ENCODE data around the gene TWF1. TPM values are rescaled to one million over a fixed set of nuclear protein-coding genes. Genes with fewer than 3 reads are reported as not detected.

The TWF1 gene
- total RNA-seq, 1 experiment from 2014 or later, result 28.4 TPM

DNA sequence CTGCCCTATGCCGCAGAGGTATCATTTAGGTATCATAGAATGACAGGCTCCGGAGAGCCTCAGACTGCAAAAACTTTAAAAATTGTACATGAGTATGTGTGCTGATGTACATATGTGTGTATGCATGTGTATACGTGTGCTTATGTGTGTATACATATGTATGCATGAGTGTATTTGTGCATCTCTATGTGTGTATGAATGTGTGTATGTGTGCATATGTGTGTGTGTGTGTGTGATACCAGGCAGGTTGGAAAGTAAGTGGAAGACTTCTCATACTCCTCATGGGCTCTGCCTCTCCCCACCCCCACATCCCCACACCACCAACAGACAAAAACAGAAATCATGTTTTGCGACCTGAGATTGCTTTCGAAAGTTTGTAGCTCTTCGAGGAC is 29.1 kb upstream of the TWF1 start (continued):
- TF ChIP-seq, protein P1, sequence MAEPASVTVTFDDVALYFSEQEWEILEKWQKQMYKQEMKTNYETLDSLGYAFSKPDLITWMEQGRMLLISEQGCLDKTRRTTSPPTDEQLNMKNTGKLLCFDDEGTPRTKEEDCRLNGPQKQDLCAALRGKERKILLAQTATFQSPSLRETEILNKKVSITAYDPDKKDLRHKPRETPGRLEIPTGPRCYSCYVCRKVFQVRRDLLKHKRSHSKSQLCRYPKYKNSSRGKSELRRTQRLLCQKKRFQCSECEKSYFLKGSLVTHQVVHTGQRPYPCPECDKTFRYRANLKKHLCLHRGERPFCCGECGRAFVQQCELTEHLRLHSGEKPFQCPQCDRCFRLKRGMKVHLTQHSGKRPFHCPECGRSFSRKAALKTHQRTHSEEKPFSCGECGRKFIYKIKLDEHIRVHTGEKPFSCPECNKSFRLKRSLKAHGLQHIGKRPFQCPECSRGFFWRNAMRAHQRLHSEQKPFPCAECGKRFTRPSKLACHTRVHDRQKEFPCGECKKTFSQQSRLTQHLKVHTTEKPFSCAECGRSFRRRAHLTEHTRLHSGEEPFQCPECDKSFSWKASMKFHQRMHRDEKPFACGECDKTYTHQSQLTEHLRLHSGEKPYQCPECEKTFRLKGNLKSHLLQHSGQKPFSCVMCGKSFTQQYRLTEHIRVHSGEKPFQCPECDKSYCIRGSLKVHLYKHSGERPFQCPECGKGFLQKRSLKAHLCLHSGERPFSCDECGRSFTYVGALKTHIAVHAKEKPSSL (CRISPR knock-in tag; conservative IDR thresholded peaks at IDR 0.05), result no peak

DNA sequence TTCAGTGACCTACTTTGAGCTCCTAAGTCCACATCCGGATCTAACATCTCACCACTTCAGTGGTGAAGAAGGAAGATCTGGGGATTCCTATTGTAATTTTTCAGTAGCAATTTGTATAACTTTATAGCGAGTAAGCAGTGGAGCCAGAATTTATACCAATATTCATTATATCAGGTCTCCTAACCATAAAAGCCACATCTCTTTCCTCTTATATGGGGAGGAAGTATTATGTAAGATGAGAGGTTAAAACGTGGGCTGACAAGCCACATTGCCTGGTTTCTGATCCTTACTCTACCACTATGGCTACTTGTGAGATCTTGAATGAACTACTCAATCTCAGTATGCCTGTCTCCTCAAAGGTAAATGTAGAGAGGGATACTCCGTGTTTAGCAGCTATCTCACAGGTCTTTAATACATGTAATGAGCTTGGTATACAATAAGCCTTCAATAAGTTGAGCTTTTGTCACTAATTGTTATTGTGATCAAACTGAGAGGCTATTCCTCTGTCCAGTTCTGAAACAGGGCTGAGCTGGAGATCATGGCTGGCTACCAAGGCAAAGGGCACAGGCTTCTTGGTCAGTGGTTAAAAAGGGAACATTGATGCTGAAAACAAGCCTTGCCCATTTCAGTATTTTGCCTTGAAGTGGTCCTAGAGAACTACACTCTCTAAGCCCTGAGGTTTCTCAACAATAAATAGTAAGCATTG is 26.5 kb upstream of the TWF1 start:
- ATAC-seq (no peak), DNase-seq (ENCODE audit: low spot score) (no peak)
- no peak overlapping the region for H3K27ac Mint-ChIP-seq
- H3K9me3 Mint-ChIP-seq, result no peaks in the 10 kb centered on the region
- peaks cover 34% of the 10 kb centered on the region for H3K27me3 Mint-ChIP-seq (ENCODE audit: low read depth)
- TF ChIP-seq ELF4 (CRISPR knock-in tag; IDR thresholded peaks at IDR 0.05; ENCODE audit: low read depth), result no peak
- no peak for TF ChIP-seq NR3C1 (CRISPR knock-in tag; conservative IDR thresholded peaks at IDR 0.05; ENCODE audit: low read depth)
- no peak for TF ChIP-seq ESRRA (CRISPR knock-in tag; IDR thresholded peaks at IDR 0.05; ENCODE audit: borderline replicate concordance)
- no peak for TF ChIP-seq JAZF1 (CRISPR knock-in tag; IDR thresholded peaks at IDR 0.05)
- no peak for TF ChIP-seq RELA (CRISPR knock-in tag; IDR thresholded peaks at IDR 0.05; ENCODE audit: borderline replicate concordance)
- TF ChIP-seq TP53 (CRISPR knock-in tag; IDR thresholded peaks at IDR 0.05), result no peak
- TF ChIP-seq ZNF416 (CRISPR knock-in tag; IDR thresholded peaks at IDR 0.05), result no peak
- no peak for TF ChIP-seq CBFB (CRISPR knock-in tag; IDR thresholded peaks at IDR 0.05; ENCODE audit: low read depth)
- TF ChIP-seq, protein P2, sequence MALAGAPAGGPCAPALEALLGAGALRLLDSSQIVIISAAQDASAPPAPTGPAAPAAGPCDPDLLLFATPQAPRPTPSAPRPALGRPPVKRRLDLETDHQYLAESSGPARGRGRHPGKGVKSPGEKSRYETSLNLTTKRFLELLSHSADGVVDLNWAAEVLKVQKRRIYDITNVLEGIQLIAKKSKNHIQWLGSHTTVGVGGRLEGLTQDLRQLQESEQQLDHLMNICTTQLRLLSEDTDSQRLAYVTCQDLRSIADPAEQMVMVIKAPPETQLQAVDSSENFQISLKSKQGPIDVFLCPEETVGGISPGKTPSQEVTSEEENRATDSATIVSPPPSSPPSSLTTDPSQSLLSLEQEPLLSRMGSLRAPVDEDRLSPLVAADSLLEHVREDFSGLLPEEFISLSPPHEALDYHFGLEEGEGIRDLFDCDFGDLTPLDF (CRISPR knock-in tag; IDR thresholded peaks at IDR 0.05), result no peak
- TF ChIP-seq, protein P3, sequence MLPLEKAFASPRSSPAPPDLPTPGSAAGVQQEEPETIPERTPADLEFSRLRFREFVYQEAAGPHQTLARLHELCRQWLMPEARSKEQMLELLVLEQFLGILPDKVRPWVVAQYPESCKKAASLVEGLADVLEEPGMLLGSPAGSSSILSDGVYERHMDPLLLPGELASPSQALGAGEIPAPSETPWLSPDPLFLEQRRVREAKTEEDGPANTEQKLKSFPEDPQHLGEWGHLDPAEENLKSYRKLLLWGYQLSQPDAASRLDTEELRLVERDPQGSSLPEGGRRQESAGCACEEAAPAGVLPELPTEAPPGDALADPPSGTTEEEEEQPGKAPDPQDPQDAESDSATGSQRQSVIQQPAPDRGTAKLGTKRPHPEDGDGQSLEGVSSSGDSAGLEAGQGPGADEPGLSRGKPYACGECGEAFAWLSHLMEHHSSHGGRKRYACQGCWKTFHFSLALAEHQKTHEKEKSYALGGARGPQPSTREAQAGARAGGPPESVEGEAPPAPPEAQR (CRISPR knock-in tag; IDR thresholded peaks at IDR 0.05), result no peak
- TF ChIP-seq, protein P4, sequence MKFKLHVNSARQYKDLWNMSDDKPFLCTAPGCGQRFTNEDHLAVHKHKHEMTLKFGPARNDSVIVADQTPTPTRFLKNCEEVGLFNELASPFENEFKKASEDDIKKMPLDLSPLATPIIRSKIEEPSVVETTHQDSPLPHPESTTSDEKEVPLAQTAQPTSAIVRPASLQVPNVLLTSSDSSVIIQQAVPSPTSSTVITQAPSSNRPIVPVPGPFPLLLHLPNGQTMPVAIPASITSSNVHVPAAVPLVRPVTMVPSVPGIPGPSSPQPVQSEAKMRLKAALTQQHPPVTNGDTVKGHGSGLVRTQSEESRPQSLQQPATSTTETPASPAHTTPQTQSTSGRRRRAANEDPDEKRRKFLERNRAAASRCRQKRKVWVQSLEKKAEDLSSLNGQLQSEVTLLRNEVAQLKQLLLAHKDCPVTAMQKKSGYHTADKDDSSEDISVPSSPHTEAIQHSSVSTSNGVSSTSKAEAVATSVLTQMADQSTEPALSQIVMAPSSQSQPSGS (CRISPR knock-in tag; IDR thresholded peaks at IDR 0.05; ENCODE audit: borderline replicate concordance, low read depth), result no peak
- TF ChIP-seq, protein P5, sequence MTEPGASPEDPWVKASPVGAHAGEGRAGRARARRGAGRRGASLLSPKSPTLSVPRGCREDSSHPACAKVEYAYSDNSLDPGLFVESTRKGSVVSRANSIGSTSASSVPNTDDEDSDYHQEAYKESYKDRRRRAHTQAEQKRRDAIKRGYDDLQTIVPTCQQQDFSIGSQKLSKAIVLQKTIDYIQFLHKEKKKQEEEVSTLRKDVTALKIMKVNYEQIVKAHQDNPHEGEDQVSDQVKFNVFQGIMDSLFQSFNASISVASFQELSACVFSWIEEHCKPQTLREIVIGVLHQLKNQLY (CRISPR knock-in tag; IDR thresholded peaks at IDR 0.05), result no peak
- TF ChIP-seq, protein P6, sequence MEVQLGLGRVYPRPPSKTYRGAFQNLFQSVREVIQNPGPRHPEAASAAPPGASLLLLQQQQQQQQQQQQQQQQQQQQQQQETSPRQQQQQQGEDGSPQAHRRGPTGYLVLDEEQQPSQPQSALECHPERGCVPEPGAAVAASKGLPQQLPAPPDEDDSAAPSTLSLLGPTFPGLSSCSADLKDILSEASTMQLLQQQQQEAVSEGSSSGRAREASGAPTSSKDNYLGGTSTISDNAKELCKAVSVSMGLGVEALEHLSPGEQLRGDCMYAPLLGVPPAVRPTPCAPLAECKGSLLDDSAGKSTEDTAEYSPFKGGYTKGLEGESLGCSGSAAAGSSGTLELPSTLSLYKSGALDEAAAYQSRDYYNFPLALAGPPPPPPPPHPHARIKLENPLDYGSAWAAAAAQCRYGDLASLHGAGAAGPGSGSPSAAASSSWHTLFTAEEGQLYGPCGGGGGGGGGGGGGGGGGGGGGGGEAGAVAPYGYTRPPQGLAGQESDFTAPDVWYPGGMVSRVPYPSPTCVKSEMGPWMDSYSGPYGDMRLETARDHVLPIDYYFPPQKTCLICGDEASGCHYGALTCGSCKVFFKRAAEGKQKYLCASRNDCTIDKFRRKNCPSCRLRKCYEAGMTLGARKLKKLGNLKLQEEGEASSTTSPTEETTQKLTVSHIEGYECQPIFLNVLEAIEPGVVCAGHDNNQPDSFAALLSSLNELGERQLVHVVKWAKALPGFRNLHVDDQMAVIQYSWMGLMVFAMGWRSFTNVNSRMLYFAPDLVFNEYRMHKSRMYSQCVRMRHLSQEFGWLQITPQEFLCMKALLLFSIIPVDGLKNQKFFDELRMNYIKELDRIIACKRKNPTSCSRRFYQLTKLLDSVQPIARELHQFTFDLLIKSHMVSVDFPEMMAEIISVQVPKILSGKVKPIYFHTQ (CRISPR knock-in tag; IDR thresholded peaks at IDR 0.05), result no peak
- TF ChIP-seq, protein P7, sequence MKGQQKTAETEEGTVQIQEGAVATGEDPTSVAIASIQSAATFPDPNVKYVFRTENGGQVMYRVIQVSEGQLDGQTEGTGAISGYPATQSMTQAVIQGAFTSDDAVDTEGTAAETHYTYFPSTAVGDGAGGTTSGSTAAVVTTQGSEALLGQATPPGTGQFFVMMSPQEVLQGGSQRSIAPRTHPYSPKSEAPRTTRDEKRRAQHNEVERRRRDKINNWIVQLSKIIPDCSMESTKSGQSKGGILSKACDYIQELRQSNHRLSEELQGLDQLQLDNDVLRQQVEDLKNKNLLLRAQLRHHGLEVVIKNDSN (CRISPR knock-in tag; IDR thresholded peaks at IDR 0.05), result no peak
- POLR2A ChIA-PET, result no interaction called here
- no peak overlapping the region for H3K4me3 Mint-ChIP-seq
- H3K36me3 Mint-ChIP-seq, result no peaks in the 10 kb centered on the region
- H3K4me1 Mint-ChIP-seq, result peaks cover 7% of the 10 kb centered on the region
- CTCF ChIA-PET, result no interaction called here

Data from WTC11 (cell line).